SK-N-SH (cell line): ENCODE data around the gene MEGF6. TPM values are rescaled to one million over a fixed set of nuclear protein-coding genes. Genes with fewer than 3 reads are reported as not detected.

ENCODE experiments used
- CTCF ChIA-PET: fragments of 300-600, 350-600 bp; formaldehyde crosslinking; extraction: SDS; loops from one replicate; lab custom pipeline; 2021; lab: Yijun Ruan, JAX
- POLR2A ChIA-PET: fragments of 350-600 bp; sonication (Branson Sonifier 250); formaldehyde crosslinking; extraction: SDS; loops from one replicate; lab custom pipeline; 2020; ENCODE audit warnings: antibody characterized with exemption, inconsistent platforms; lab: Yijun Ruan, JAX
- DNase-seq: peaks from one replicate; pipeline ENCODE4 v3.0.0; 2012
- H2AFZ ChIP-seq: fragments of 200-600 bp; sonication (generic); 2 replicates; pipeline ENCODE4 v1.8.1; 2016; ENCODE audit warnings: antibody characterized with exemption, mild to moderate bottlenecking, low read depth
- H3F3A ChIP-seq: fragments of 200-600 bp; sonication (generic); replicated peaks from 2 replicates; pipeline ENCODE3; 2016; ENCODE audit warnings: antibody characterized with exemption, mild to moderate bottlenecking; ENCODE audit not compliant: insufficient read depth
- H3K27ac ChIP-seq, 2 experiments: fragments of 200-500 bp in 1 of 2; fragments of 200-600 bp in 1 of 2; sonication (Bioruptor generic) in 1 of 2; sonication (generic), shearing (Covaris generic) in 1 of 2; 2 replicates each; pipeline versions ENCODE4 v1.5.1 to v1.6.1; 2014 to 2016; ENCODE audit warnings: low read depth in 2 of 2, inconsistent platforms in 1 of 2, low read length in 1 of 2, mild to moderate bottlenecking in 1 of 2, mixed read lengths in 1 of 2
- H3K27me3 ChIP-seq: fragments of 200-600 bp; sonication (generic), shearing (Covaris generic); 2 replicates; pipeline ENCODE4 v1.6.1; 2016; ENCODE audit warnings: mixed run types; ENCODE audit not compliant: insufficient read depth
- H3K36me3 ChIP-seq, 2 experiments: fragments of 200-500 bp in 1 of 2; fragments of 200-600 bp in 1 of 2; sonication (Bioruptor generic) in 1 of 2; sonication (generic) in 1 of 2; replicated peaks in 1 of 2; 2 replicates each; pipeline versions ENCODE3 to v1.5.1; 2014 to 2016; ENCODE audit warnings: low read length in 1 of 2, mild to moderate bottlenecking in 1 of 2; ENCODE audit not compliant: insufficient read depth in 2 of 2, control insufficient read depth in 1 of 2
- H3K4me1 ChIP-seq, 2 experiments: fragments of 200-500 bp in 1 of 2; fragments of 200-600 bp in 1 of 2; sonication (Bioruptor generic) in 1 of 2; sonication (generic), shearing (Covaris generic) in 1 of 2; 2 replicates each; pipeline versions ENCODE4 v1.5.1 to v1.6.1; 2014 to 2016; ENCODE audit warnings: low read depth in 1 of 2, low read length in 1 of 2, mixed run types in 1 of 2; ENCODE audit not compliant: insufficient read depth in 2 of 2, control insufficient read depth in 1 of 2
- H3K4me2 ChIP-seq: fragments of 200-600 bp; sonication (generic), shearing (Covaris generic); 2 replicates; pipeline ENCODE4 v1.6.1; 2017; ENCODE audit warnings: mixed run types
- H3K4me3 ChIP-seq, 2 experiments: fragments of 200-500 bp in 1 of 2; fragments of 200-600 bp in 1 of 2; sonication (Bioruptor generic) in 1 of 2; sonication (generic), shearing (Covaris generic) in 1 of 2; 2 replicates each; pipeline versions ENCODE4 v1.5.1 to v1.8.1; 2014 to 2016; ENCODE audit warnings: low read depth in 2 of 2, inconsistent platforms in 1 of 2, low read length in 1 of 2, mild to moderate bottlenecking in 1 of 2, mixed read lengths in 1 of 2, moderate library complexity in 1 of 2
- H3K79me2 ChIP-seq: fragments of 200-600 bp; sonication (generic); 2 replicates; pipeline ENCODE4 v1.8.1; 2017; ENCODE audit warnings: mild to moderate bottlenecking; ENCODE audit not compliant: insufficient read depth
- H3K9ac ChIP-seq: fragments of 200-600 bp; sonication (generic); 2 replicates; pipeline ENCODE4 v1.6.1; 2017; ENCODE audit warnings: mixed run types
- H3K9me2 ChIP-seq: fragments of 200-600 bp; sonication (generic); 2 replicates; pipeline ENCODE4 v1.6.1; 2017; ENCODE audit warnings: mixed run types
- H3K9me3 ChIP-seq: fragments of 200-600 bp; sonication (generic); 2 replicates; pipeline ENCODE4 v1.6.1; 2017; ENCODE audit warnings: mixed run types, mild to moderate bottlenecking, moderate library complexity
- H4K20me1 ChIP-seq: fragments of 200-600 bp; sonication (generic); 2 replicates; pipeline ENCODE4 v1.6.1; 2017; ENCODE audit warnings: mild to moderate bottlenecking, mixed run types; ENCODE audit not compliant: insufficient read depth
- ELF1 ChIP-seq: IDR thresholded peaks from 2 replicates; pipeline ENCODE4 v1.4.0; 2012
- EP300 ChIP-seq, 2 experiments: IDR thresholded peaks; 2 replicates each; pipeline versions ENCODE4 v1.4.0 to v1.6.1; 2012; ENCODE audit warnings: borderline replicate concordance in 1 of 2, low read depth in 1 of 2, low read length in 1 of 2
- FOSL2 ChIP-seq: IDR thresholded peaks from 2 replicates; pipeline ENCODE4 v1.4.0; 2012; ENCODE audit warnings: low read depth, mild to moderate bottlenecking, moderate library complexity, borderline replicate concordance
- FOXJ3 ChIP-seq: sonication (generic); formaldehyde crosslinking; IDR thresholded peaks from 2 replicates; pipeline ENCODE4 v1.5.1; 2020; ENCODE audit warnings: mild to moderate bottlenecking, missing genetic modification reagents
- FOXM1 ChIP-seq: IDR thresholded peaks from 2 replicates; pipeline ENCODE4 v1.4.0; 2012; ENCODE audit warnings: low read depth, mild to moderate bottlenecking
- GABPA ChIP-seq: IDR thresholded peaks from 2 replicates; pipeline ENCODE4 v1.4.0; 2012; ENCODE audit warnings: low read depth, mild to moderate bottlenecking
- GATA2 ChIP-seq: sonication (generic); formaldehyde crosslinking; IDR thresholded peaks from 2 replicates; pipeline ENCODE4 v1.5.0; 2020; ENCODE audit warnings: mild to moderate bottlenecking, missing genetic modification reagents
- IRF3 ChIP-seq: fragments of 150-350 bp; IDR thresholded peaks from 2 replicates; pipeline ENCODE4 v1.6.1; 2016; ENCODE audit warnings: mild to moderate bottlenecking, low read depth, low read length
- JUND ChIP-seq: IDR thresholded peaks from 2 replicates; pipeline ENCODE4 v1.4.0; 2012
- MEF2A ChIP-seq: IDR thresholded peaks from 2 replicates; pipeline ENCODE4 v1.4.0; 2012; ENCODE audit warnings: low read depth, borderline replicate concordance
- NFIC ChIP-seq: IDR thresholded peaks from 2 replicates; pipeline ENCODE4 v1.4.0; 2012; ENCODE audit warnings: borderline replicate concordance
- PBX3 ChIP-seq: IDR thresholded peaks from 2 replicates; pipeline ENCODE4; 2012
- RAD21 ChIP-seq: IDR thresholded peaks from 2 replicates; pipeline ENCODE4 v1.6.1; 2012; ENCODE audit warnings: mild to moderate bottlenecking, low read length
- RXRA ChIP-seq: IDR thresholded peaks from 2 replicates; pipeline ENCODE4 v1.4.0; 2012; ENCODE audit warnings: low read depth, mild to moderate bottlenecking, borderline replicate concordance
- SIN3A ChIP-seq: IDR thresholded peaks from 2 replicates; pipeline ENCODE4 v1.6.1; 2012; ENCODE audit warnings: low read depth, mild to moderate bottlenecking, low read length, moderate library complexity, borderline replicate concordance
- USF1 ChIP-seq: IDR thresholded peaks from 2 replicates; pipeline ENCODE4 v1.4.0; 2012; ENCODE audit warnings: low read depth, borderline replicate concordance
- WGBS: methylation state at CpG from one replicate; pipeline ENCODE4 v1.1.6; 2017; ENCODE audit warnings: low lambda C conversion rate; 5-methylcytosine and 5-hydroxymethylcytosine counted together
- polyA plus RNA-seq, 3 experiments: library from polyadenylated mRNA; depleted of rRNA; stranded (reverse); fragments of >200 nt; gene quantifications; 2 replicates each; pipeline ENCODE4 v1.2.3, GENCODE V29; 2012
- TF ChIP-seq, protein P1 (sequence below): IDR thresholded peaks from 2 replicates; pipeline ENCODE4 v1.4.0; 2012; ENCODE audit warnings: low read depth
- TF ChIP-seq, protein P2 (sequence below): fragments of 200-600 bp; sonication (generic); IDR thresholded peaks from 2 replicates; pipeline ENCODE4 v1.6.1; 2017; ENCODE audit warnings: antibody characterized with exemption, mild to moderate bottlenecking, moderate library complexity
- TF ChIP-seq, protein P3 (sequence below): fragments of 150-350 bp; IDR thresholded peaks from 2 replicates; pipeline ENCODE4 v1.6.1; 2017; ENCODE audit warnings: antibody characterized with exemption, low read length, low read depth, borderline replicate concordance

MEGF6 gene
- polyA plus RNA-seq, 1 of the 3 experiments (the other 2 are of a cell fraction), result 7.6 TPM

DNA sequence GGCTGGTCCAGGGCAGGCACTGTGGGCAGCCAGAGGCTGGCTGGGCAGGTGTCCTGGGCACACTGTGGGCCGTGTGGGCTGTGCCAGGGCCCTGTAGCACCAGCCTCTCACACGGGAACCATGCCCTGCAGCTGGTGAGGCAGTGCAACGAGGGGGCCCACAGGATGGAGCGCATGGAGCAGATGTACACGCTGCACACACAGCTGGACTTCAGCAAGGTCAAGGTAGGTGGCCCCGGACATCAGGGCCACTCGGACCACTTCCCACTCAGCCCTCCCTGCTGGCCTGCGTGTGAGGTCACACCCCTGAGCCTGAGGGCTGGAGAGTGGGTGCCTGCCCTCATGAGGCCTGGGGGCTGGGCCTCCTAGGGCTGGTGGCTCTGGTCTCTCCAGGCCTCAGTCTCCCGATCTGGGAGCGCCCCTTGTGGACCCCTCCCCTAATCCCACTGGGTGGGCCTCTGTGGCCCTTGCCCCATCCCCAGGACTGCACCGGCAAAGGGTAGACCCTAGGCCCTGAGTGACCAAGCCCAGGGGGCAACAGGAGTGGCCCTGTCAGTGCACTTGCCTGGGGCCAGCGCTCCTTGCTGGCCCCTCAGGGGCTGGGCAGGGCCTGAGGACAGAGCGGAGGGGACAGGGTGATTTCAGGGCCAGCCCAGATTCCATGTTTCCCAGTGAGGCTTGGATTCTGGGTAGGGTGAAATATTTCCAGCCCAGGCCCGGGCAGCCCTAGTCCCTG is 135.3 kb downstream of the MEGF6 start:
- Histone ChIP-seq H3K27me3 (no peaks in the 10 kb centered on the region), H3F3A (no peaks in the 10 kb centered on the region), H2AFZ (no peak overlapping the region), H3K9me3 (no peaks in the 10 kb centered on the region), H3K9ac (no peak overlapping the region), H3K27ac (no peak overlapping the region), H3K4me2 (no peak overlapping the region), H3K9me2 (no peaks in the 10 kb centered on the region), H3K36me3 (no peaks in the 10 kb centered on the region), H3K4me3 (no peak overlapping the region), H3K79me2 (no peaks in the 10 kb centered on the region), H3K4me1 (peaks cover 2 to 7% of the 10 kb centered on the region in 2 experiments; a peak in 2 of 4 replicates), H4K20me1 (no peaks in the 10 kb centered on the region)
- WGBS, result 100% methylated on average over 2 of the region's 14 CpGs
- no peak for TF ChIP-seq JUND
- no peak for TF ChIP-seq RAD21
- TF ChIP-seq EP300 (IDR thresholded peaks at IDR 0.05; ENCODE audit: borderline replicate concordance in 1 of 2, low read depth in 1 of 2, low read length in 1 of 2), result no peak
- TF ChIP-seq NFIC, result no peak
- no peak for TF ChIP-seq ELF1
- TF ChIP-seq USF1, result no peak
- TF ChIP-seq FOSL2, result no peak
- TF ChIP-seq, protein P1, sequence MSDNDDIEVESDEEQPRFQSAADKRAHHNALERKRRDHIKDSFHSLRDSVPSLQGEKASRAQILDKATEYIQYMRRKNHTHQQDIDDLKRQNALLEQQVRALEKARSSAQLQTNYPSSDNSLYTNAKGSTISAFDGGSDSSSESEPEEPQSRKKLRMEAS, result no peak
- no peak for TF ChIP-seq FOXM1
- no peak for TF ChIP-seq FOXJ3
- no peak for TF ChIP-seq MEF2A
- TF ChIP-seq GATA2 (CRISPR knock-in tag), result no peak
- no peak for TF ChIP-seq GABPA
- no peak for TF ChIP-seq SIN3A
- ChIA-PET POLR2A (no interaction called here), CTCF (interaction anchor here (1.5 kb wide), 1 partner anchor 23 kb away, joined by 9 read pairs; no protein-coding TSS in a partner anchor)
- no peak for DNase-seq

GRCh38 chr1:3474421-3474820 is 136.9 kb downstream of the MEGF6 start:
- peaks cover 2 to 7% of the 10 kb centered on the region in 2 experiments; a peak in 2 of 4 replicates for H3K4me1 ChIP-seq
- no peaks in the 10 kb centered on the region for H3K36me3 ChIP-seq
- H3K4me3 ChIP-seq, result no peak overlapping the region
- CTCF ChIA-PET, result interaction anchor here (4.1 kb wide), 1 partner anchor 21 kb away, joined by 99 read pairs; the partner anchor contains the start of gene ARHGEF16
- POLR2A ChIA-PET, result no interaction called here
- no peak for DNase-seq
- no peaks in the 10 kb centered on the region for H3F3A ChIP-seq
- no peaks in the 10 kb centered on the region for H3K9me3 ChIP-seq
- no peaks in the 10 kb centered on the region for H3K9me2 ChIP-seq
- no peak overlapping the region for H2AFZ ChIP-seq
- no peaks in the 10 kb centered on the region for H3K79me2 ChIP-seq
- no peak overlapping the region for H3K9ac ChIP-seq
- H3K27me3 ChIP-seq, result no peaks in the 10 kb centered on the region
- no peaks in the 10 kb centered on the region for H4K20me1 ChIP-seq
- H3K4me2 ChIP-seq, result no peak overlapping the region
- TF ChIP-seq RAD21 (no peak), RXRA (no peak), IRF3 (no peak), PBX3 (no peak)
- TF ChIP-seq, protein P2, sequence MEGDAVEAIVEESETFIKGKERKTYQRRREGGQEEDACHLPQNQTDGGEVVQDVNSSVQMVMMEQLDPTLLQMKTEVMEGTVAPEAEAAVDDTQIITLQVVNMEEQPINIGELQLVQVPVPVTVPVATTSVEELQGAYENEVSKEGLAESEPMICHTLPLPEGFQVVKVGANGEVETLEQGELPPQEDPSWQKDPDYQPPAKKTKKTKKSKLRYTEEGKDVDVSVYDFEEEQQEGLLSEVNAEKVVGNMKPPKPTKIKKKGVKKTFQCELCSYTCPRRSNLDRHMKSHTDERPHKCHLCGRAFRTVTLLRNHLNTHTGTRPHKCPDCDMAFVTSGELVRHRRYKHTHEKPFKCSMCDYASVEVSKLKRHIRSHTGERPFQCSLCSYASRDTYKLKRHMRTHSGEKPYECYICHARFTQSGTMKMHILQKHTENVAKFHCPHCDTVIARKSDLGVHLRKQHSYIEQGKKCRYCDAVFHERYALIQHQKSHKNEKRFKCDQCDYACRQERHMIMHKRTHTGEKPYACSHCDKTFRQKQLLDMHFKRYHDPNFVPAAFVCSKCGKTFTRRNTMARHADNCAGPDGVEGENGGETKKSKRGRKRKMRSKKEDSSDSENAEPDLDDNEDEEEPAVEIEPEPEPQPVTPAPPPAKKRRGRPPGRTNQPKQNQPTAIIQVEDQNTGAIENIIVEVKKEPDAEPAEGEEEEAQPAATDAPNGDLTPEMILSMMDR, result no peak
- TF ChIP-seq, protein P3, sequence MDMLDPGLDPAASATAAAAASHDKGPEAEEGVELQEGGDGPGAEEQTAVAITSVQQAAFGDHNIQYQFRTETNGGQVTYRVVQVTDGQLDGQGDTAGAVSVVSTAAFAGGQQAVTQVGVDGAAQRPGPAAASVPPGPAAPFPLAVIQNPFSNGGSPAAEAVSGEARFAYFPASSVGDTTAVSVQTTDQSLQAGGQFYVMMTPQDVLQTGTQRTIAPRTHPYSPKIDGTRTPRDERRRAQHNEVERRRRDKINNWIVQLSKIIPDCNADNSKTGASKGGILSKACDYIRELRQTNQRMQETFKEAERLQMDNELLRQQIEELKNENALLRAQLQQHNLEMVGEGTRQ, result no peak
- WGBS, result 6% methylated on average over 4 of the region's 10 CpGs
- no peak overlapping the region for H3K27ac ChIP-seq
